WI38 (cell line): ENCODE results near the gene LAMTOR5.
"Not testable (repeated sequence)": the region's sequence is repeated elsewhere in the genome, so short reads cannot be mapped to it uniquely, and the experiment has no call there.

Source experiments
- H3K4me3 ChIP-seq: 2 replicates; pipeline ENCODE4 v1.5.1; 2011; ENCODE audit warnings: low read depth, mild to moderate bottlenecking, control low read depth, low read length
- CTCF ChIP-seq: IDR thresholded peaks from 2 replicates; pipeline ENCODE4 v1.5.1; 2012; ENCODE audit warnings: low read depth, mild to moderate bottlenecking, control low read depth, low read length

LAMTOR5 gene

DNA sequence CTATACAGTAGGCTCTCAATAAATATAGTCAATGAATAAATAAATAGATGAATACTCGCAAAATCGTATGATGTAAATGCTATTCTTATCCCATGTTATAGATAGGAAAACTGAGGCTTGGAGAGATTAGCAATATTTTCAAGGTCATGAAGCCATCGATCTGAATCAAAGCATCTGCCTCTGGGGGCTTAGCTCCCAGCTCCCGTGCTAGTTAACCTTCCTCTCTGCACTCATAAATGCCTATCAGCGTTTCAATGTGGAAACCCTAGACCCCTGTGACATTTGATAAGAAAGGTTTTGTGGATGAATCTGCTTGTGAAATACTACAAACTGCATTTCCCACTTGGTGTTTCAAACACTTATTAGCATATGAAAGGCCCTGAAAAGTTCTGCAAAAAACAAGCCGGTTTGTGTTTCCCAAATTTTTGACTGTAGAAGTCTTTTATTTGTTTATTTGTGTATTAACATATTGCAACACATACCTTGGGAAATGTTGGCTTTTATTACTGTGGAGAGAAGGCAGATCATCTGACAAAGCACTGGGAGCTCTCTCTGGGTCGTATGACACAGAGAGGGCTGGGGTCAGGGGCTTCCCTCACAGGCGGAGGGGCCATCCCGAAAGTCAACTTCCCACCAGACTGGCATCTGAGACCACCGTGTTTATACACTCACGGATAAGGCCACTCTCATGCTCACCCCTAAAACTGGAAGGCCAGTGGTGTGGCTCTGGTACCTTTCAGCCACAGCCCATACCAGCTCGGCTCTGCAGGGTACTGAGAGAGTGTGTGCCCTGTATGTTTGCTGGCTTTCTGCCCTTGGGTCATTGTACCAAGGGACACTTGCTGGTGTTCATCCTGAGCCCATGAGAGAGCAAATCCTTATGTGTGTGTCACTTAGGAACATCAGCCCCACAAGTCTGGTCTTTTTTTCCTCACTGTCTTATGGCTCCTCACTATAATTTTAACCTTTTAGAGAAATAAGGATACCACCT is 42.5 kb upstream of the LAMTOR5 start:
- no peak for TF ChIP-seq CTCF
- no peak overlapping the region for H3K4me3 ChIP-seq

GRCh38 chr1:110444561-110444960 is 37.1 kb upstream of the LAMTOR5 start:
- no peak for TF ChIP-seq CTCF
- H3K4me3 ChIP-seq: no peak overlapping the region

- TF ChIP-seq CTCF: no peak
- H3K4me3 ChIP-seq: no peak overlapping the region
Measured at GRCh38 chr1:110443451-110443850, 36.0 kb upstream of the LAMTOR5 start.

DNA sequence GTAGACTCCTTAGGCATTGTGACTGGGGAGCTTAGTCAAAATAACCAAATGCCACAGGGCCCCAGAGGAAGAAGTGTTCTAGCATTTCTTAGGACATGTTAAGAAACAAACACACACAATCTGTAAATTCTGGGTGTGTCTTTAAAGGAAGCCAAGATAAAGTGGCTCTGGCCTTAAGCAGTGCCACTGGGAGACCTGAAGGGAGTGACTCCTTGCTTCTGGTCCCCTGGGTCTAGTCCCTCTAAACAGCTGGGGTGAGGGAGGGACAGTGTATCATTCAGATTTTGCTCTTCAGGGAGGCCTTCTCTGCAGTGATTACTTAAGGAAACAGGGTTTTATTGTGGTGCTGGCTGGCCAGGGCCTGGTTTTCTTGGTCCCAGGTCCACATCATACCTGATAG is 34.4 kb upstream of the LAMTOR5 start:
- H3K4me3 ChIP-seq: no peak overlapping the region
- no peak for TF ChIP-seq CTCF

DNA sequence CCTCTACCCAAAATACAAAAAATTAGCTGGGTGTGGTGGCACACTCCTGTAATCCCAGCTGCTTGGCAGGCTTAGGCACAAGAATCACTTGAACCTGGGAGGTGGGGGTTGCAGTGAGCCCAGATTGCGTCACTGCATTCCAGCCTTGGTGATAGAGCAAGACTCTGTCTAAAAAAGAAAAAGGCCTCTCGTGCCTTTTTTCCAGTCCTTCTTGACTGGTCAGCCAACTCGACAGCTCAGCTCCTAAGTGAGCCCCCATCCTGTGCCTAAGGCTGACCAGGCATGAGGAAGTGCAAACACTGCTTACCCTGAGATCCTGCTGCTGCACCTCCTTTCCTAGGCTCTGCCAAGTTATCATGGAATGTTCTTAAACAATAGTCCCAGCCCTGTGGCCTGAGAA is 33.4 kb upstream of the LAMTOR5 start:
- TF ChIP-seq CTCF: no peak
- H3K4me3 ChIP-seq: no peak overlapping the region

DNA sequence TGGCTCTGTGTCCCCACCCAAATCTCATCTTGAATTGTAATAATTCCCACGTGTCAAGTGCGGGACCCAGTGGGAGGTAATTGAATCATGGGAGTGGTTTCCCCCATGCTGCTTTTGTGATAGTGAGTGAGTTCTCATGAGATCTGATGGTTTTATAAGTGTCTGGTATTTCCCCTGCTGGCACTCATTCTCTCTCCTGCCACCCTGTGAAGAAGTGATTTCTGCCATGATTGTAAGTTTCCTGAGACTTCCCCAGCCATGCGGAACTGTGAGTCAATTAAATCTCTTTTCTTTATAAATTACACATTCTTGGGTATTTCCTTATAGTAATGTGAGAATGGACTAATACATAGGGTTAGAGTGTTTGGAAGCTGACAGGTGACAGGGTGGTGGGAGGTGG is 32.4 kb upstream of the LAMTOR5 start:
- not testable (repeated sequence) for H3K4me3 ChIP-seq

DNA sequence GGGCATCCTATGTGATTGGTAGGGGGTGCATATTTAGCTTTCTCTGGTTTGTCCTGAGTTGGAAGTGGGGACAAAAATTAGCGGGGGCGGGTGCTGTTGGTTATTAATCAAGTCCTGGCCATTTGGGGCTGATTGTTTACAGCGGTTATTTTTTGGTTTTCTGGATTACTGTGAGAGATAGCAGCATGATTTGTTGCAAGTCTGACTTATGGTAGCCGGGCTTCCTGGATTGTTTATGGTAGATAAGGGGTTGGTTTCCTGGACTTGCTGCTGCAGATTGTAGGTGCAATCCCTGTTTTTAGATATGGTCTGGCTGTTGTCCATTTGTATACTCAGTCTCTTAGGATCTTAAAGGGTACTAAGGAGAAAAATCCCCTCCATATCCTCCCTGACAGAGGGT is 31.4 kb upstream of the LAMTOR5 start:
- H3K4me3 ChIP-seq: no peak overlapping the region
- TF ChIP-seq CTCF: no peak

DNA sequence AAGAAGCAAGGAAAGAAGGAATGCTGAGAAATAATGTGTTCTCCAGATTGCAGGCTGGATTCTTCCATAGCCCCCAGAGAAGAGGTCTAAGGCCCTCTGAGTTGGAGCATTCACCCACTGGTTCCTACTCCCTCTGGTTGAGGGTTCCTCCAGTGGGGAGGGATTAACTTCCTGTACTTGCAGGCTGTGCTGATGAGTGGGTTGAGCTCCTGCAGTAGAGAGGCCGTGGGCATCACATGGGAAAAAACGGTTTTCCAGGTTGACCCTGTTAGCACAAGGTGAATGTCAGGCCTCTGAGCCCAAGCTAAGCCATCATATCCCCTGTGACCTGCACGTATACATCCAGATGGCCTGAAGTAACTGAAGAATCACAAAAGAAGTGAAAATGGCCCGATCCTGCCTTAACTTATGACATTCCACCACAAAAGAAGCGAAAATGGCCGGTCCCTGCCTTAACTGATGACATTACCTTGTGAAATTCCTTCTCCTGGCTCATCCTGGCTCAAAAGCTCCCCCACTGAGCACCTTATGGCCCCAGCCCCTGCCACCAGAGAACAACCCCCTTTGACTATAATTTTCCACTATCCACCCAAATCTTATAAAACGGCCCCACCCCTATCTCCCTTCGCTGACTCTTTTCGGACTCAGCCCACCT is 30.3 kb upstream of the LAMTOR5 start:
- not testable (repeated sequence) for H3K4me3 ChIP-seq
